ENCODE data around the gene NTRK1.

NTRK1 gene

DNA sequence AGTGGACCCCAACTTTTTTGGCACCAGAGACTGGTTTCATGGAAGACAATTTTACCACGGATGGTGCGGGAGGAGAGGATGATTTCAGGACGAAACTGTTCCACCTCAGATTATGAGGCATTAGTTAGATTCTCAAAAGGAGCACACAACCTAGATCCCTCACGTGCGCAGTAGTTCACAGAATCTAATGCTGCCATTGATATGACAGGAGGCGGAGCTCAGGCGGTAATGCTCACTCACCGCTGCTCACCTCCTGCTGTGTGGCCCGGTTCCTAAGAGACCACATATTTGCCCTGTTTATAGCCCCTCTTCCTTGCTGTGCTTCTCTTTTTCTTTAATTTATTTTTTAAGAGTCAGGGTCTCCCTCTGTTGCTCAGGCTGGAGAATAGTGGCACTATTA lies 4.6 kb downstream of the NTRK1 start (continued):
- TF ChIP-seq TCF4 (CRISPR knock-in tag; IDR thresholded peaks at IDR 0.05; ENCODE audit: borderline replicate concordance): no peak
- TF ChIP-seq TSHZ2 (CRISPR knock-in tag; IDR thresholded peaks at IDR 0.05): no peak
- TF ChIP-seq CSDC2 (CRISPR knock-in tag; IDR thresholded peaks at IDR 0.05): no peak
- no peak for TF ChIP-seq SNAI2 (CRISPR knock-in tag; IDR thresholded peaks at IDR 0.05)
- TF ChIP-seq ZFP30 (CRISPR knock-in tag; IDR thresholded peaks at IDR 0.05): no peak

- TF ChIP-seq, protein P1, sequence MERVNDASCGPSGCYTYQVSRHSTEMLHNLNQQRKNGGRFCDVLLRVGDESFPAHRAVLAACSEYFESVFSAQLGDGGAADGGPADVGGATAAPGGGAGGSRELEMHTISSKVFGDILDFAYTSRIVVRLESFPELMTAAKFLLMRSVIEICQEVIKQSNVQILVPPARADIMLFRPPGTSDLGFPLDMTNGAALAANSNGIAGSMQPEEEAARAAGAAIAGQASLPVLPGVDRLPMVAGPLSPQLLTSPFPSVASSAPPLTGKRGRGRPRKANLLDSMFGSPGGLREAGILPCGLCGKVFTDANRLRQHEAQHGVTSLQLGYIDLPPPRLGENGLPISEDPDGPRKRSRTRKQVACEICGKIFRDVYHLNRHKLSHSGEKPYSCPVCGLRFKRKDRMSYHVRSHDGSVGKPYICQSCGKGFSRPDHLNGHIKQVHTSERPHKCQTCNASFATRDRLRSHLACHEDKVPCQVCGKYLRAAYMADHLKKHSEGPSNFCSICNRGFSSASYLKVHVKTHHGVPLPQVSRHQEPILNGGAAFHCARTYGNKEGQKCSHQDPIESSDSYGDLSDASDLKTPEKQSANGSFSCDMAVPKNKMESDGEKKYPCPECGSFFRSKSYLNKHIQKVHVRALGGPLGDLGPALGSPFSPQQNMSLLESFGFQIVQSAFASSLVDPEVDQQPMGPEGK (CRISPR knock-in tag; IDR thresholded peaks at IDR 0.05; ENCODE audit: borderline replicate concordance): no peak
- ATAC-seq: no peak
Measured at GRCh38 chr1:156865865-156866248, 5.2 kb downstream of the NTRK1 start.

DNA sequence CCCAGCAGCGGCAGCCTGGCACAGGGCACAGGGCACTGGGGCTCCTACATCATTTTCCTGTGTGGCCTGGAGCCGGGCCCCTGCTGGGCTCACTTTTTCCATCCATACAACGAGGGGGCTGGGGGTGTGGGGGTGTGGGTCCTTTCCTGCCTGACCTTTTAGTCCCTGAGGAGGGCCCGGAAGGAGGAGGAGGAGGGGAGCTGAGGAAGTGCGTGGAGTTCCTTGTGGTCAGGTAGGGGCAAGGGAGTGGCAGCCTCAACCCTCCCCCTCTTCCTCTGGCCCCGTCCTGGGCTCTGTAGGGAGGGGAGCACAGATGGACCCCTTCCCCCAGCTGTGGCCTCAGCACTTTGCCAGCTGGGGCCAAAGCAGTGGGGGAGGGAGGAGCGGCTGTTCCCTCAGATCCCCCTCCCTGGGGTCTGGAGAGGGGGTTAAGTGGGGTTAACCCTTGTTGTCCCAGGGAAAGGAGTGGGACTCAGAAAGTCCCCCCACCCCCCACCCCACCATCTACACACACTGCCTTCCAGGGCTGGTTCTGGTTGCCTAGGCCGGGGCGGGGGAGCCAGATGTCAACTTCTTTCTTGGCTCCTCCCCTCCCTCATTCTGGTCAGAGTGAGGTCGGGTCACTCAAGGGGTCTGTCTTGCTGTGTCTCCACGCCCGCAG lies 5.7 kb downstream of the NTRK1 start:
- ATAC-seq: no peak
- TF ChIP-seq CSDC2 (CRISPR knock-in tag; IDR thresholded peaks at IDR 0.05): no peak
- TF ChIP-seq GLIS3 (CRISPR knock-in tag; IDR thresholded peaks at IDR 0.05): no peak

DNA sequence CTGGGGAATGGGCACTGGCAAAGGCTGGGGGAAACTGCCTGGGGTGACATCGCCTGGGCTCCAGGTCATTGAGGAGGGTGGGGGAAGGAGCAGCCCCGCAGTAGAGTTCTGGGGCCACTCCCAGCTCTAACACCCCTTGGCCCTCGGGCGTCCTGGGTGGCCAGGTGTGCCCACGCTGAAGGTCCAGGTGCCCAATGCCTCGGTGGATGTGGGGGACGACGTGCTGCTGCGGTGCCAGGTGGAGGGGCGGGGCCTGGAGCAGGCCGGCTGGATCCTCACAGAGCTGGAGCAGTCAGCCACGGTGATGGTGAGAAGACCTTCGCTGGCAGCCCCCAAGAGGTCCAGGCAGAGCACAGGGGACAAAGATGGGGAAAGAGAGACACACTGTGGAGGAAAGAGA lies 7.7 kb downstream of the NTRK1 start:
- TF ChIP-seq, protein P1 (CRISPR knock-in tag; IDR thresholded peaks at IDR 0.05; ENCODE audit: borderline replicate concordance): no peak
- no peak for TF ChIP-seq TOX (CRISPR knock-in tag; IDR thresholded peaks at IDR 0.05; ENCODE audit: borderline replicate concordance)
- TF ChIP-seq ZFP3 (CRISPR knock-in tag; IDR thresholded peaks at IDR 0.05): no peak
- TF ChIP-seq ZFP30 (CRISPR knock-in tag; IDR thresholded peaks at IDR 0.05): no peak
- no peak for TF ChIP-seq BACH2 (CRISPR knock-in tag; IDR thresholded peaks at IDR 0.05; ENCODE audit: borderline replicate concordance)
- TF ChIP-seq TSHZ2 (CRISPR knock-in tag; IDR thresholded peaks at IDR 0.05): no peak
- TF ChIP-seq CSDC2 (CRISPR knock-in tag; IDR thresholded peaks at IDR 0.05): no peak
- no peak for TF ChIP-seq ZC3H10 (CRISPR knock-in tag; IDR thresholded peaks at IDR 0.05)
- TF ChIP-seq ZNF565 (CRISPR knock-in tag; conservative IDR thresholded peaks at IDR 0.05; ENCODE audit: low read depth): no peak
- no peak for TF ChIP-seq CSRNP3 (CRISPR knock-in tag; IDR thresholded peaks at IDR 0.05)
- no peak for TF ChIP-seq PPARA (CRISPR knock-in tag; IDR thresholded peaks at IDR 0.05; ENCODE audit: borderline replicate concordance)
- no peak for TF ChIP-seq ISL1 (CRISPR knock-in tag; IDR thresholded peaks at IDR 0.05)
- no peak for TF ChIP-seq OSR1 (CRISPR knock-in tag; IDR thresholded peaks at IDR 0.05)
- TF ChIP-seq ZNF70 (CRISPR knock-in tag; IDR thresholded peaks at IDR 0.05): no peak
- no peak for TF ChIP-seq ARNTL (CRISPR knock-in tag; IDR thresholded peaks at IDR 0.05; ENCODE audit: borderline replicate concordance, low read depth)
- no peak for TF ChIP-seq ZNF8 (CRISPR knock-in tag; IDR thresholded peaks at IDR 0.05)
- TF ChIP-seq RARB (CRISPR knock-in tag; IDR thresholded peaks at IDR 0.05): no peak
- no peak for ATAC-seq

All from SK-N-SH treated with all-trans-retinoic acid at 6 μM for 48 hours (cell line).